SK-N-DZ (cell line): Measurements from ENCODE around the gene STT3B.

Experiments
- DNase-seq: peaks from one replicate; pipeline ENCODE4 v3.0.0-alpha.2; 2015; ENCODE audit warnings: low spot score

The STT3B gene

DNA sequence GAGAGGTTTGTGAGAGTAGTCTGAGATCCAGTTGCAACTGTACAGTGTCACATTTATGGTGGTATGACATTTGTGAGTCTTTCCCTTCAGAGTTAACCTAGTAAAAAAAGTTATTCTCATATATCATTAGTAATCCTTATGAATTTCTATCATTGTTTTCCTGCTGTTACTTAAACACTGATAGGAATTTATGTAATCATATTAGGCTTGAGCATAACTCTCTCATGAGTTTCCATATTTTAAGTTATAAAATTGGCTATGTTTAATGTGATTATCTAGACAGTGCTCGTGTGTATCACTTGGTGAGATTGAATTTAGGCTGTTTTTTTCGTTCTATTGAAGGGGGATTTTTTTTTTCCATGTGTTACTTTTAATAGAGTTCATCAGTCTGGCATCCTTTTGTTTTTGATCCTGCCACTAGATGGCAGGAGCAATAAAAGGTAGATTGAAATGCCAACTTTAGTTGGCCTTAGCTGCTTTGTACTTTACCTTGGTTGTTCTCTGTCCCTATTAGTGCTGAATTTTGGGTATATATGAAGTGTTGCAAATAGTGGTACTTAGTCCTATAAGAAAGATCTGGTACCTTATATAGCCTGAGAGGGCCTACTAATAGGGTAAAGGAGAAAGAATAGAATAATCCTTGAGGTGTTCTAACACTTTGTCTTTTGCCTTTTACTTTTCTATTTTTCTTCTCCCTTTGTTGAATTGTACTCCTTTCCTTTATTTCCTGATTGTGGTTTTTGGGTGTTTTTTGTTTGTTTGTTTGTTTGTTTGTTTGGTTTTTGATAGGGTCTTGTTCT lies 17.9 kb downstream of the STT3B start:
- peak; percentile 50 for DNase-seq

DNA sequence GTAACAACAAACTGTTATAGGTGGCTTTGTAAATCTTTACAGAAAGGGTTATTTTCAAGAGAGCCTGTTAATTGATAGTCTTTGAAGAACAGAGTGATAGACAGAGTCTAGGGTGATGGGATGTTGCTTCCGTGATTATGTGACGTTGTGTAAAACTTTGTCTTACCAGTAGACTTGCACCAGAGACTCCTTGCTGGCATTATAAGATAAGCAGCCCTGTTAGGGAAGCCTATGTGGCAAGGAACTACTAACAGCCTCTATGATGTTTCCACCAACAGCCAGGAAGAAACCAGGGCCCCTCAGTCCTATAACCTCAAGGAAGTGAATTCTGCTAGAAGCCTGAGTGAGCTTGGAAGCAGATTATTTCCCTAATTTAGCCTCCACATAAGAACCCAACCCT lies 18.9 kb downstream of the STT3B start:
- DNase-seq: no peak

DNA sequence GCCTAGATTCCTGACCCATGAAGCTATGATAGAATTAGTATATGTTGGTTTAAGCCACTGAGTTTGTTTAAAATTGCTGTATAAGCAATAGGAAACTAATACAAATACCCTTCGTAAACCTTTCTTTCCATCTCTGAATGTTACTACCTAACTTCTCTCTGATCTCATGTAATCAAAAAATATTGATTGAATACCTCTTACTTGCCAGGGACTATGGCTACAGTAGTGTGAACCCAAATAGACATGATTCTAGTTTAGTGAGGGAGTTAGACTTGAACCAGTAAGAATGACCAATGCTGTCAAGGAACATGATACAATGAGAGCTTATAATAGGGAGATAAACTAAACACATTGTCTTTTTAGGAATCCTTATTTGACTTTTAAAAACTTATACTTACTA lies 19.4 kb downstream of the STT3B start:
- no peak for DNase-seq

DNA sequence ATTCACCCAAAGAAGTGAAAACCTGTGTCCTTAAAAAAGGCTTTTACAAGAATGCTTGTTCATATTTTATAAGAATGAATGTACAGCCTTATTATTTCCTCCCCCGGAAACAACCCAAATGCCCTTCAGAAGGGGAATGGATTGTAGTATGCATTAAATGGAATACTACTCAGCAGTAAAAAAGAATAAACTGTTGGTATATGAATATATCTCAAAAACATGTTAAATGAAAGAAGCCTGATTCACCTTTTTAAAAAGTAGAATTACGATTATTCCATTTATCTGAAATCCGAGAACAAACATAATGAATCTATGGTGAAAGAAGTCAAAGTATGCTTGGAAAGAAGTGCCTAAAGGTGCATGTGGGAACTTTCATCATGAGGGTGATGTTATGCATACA lies 20.5 kb downstream of the STT3B start:
- no peak for DNase-seq

DNA sequence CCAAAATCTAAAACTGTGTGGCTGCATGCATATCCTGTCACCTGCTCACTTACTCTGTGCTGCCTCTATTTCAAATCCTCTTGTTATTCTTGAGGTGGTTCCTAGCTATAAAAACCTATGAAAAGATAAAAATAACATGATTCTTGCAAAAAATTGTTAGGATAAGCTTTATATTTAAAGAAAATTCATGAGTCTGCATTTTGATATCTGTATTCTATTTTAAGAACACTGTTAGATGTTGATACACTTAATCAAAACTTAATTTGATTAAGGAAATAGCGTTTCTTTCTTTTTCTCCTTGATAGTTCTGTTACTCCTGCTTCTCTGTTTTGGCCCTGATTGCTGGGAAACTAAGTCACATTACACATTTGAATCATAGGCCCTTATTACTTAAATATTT lies 22.5 kb downstream of the STT3B start:
- no peak for DNase-seq

DNA sequence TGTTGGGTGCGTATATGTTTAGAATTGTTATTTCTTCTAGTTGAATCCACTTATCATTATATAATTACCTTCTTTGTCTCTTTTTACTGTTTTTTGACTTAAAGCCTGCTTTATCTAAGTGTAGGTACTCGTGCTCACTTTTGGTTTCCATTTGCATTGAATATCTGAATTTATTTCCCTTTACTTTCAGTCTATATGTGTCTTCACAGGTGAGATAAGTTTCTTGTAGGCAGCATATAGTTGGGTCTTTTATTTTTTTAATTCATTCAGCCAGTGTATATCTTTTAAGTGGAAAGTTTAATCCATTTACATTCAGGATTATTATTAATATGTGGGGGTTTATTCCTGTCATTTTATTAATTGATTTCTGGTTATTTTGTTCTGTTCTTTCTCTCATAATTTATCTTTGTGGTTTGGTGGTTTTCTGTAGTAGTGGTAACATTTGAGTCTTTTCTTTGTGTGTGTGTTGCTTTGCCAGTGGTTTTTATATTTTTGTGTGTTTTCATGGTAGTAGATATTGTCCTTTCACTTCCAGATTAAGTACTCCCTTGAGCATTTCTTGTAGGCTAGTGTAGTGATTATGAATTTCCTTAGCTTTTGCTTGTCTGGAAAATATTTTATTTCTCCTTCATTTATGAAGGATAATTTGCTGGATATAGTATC lies 27.3 kb downstream of the STT3B start:
- no peak for DNase-seq

DNA sequence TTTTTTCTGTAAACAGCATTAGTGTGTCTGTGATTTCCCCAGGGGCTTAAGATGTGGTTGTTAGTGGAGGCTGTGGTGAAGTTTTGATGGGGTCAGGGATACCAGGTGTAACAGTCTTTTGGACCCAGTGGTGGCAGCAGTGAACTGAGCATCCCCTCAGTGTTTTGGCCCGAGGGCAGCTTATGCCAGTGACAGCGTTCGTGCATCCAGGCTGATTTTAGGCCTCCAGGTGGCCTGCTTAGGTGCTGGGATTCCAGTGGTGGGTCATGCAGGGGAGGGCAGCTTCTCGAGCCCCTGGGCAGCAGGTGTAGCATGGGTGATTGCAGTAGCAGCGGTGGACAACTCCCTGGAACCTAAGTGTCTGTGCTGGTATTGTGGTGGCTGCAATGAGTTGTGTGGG lies 29.2 kb downstream of the STT3B start:
- no peak for DNase-seq

DNA sequence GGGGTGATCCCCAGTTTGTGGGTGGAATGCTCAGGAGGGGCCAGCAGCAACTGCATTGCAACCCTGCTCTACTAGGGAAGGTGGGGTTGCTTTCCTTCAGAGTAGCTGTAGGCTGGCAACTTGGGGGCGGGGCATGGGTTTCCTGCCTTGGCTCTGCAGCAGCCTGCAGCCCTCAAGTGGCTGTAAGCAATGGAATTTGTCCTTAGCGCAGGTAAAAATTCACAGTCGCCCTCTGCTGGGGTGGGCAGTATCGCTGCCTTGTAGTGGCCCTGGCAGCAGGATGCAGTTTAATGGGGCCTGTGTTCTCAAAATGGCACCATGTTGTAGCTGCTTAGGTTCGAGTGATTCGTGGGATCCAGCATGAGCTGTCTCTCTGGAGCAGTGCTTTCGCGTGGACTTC lies 29.8 kb downstream of the STT3B start:
- no peak for DNase-seq

DNA sequence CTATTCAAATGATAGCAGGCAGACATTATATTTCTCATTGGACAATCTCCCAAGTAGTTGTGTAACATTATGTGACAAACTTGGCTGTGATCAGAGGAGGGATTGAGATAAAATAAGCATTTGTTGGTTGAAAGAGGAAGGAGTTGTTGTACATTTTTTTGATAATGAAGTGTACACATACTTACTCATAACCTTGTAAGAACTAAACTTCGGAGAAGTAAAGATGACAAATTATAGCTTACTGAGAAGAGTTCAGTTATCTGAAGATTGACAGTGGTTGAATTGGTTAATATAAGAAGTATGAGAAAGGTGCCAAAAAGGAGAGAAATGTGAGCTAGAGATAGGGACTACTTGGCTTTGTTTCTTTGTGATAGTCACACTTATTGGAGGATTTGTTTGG lies 32.6 kb downstream of the STT3B start:
- no peak for DNase-seq

DNA sequence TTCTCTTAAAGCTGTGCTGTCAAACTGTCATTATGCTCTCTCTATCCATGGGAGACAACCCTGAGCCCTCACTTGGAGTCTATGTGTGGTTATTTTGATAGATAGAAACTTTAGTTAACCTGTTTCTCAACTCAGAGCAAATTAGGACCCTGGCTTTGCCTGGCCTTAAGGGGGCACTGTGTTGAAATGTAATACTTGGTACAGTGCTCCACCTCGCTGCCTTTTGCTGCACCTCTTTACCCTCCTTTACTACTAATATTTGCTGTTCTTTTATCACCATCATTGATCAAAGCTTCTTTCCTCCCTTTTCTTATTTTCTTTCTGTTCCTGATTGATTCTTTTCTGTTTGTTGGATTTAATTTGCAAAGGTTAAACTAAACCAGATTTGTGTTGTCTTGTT lies 34.3 kb downstream of the STT3B start:
- DNase-seq: no peak

DNA sequence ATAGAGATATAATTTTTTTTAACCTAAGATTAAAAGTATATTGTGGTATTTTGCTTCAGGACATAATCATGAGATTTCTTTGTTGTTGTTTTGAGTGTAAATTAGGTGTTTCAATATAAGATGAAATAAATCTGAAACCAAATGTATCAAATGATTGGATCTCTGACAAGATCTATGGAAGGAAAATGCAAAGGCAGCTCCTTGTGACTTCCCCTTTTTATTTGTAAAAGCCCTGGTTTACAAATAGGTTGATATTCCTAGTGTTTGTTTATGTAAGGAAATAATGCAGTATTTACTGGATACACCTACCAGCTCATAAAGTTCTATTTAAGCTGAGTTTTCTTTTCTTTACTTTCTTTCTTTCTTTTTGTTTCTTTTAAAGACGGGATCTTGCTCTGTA lies 35.9 kb downstream of the STT3B start:
- DNase-seq: no peak

DNA sequence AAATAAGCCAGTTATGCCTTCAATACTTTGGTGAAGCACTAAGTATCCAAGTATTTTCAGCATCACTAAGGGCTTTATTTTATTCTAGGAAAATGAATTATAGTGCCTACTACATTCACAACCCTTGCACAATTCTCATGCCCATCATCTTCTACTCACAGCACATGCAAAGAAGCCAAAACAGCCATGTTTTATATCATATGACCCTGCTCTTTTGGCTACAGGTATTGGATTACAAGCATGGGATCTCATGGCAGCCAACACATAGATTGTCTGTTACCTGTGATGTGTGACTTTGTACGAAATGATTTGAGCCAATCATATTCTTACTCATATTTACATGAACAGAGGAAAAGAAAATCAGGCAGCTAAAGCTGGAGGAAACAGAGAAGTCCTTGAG lies 38.6 kb downstream of the STT3B start:
- DNase-seq: no peak

DNA sequence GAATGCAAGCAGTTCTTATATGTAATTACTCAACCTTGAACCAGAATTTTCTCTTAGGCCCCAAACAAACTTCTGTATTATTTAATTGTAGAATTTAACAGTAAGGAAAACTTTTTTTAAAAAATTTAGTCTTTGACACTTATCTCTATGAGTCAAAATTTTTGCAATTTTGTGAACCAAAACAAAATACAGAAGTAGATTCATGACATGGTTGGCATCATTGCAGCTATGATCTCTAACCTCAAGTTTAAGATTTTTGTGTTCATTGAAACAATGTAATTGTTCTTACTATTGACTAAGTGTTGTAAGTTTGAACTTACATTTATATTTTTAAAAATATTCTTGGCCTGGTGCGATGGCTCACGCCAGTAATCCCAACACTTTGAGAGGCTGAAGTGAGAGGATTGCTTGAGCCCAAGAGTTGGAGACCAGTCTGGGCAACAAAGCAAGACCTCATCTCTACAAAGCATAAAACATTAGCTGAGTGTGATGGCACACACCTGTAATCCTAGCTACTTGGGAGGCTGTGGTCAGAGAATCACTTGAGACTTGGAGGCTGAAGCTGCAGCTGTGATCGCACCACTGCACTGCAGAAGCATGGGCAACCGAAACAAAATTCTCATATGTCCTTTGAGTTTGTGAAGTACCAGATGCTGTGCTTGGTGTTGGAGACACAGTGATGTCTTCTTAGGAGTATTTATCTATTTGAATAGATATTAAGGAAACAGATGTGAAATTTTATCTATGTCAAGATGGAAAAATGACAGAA lies 39.7 kb downstream of the STT3B start:
- no peak for DNase-seq

DNA sequence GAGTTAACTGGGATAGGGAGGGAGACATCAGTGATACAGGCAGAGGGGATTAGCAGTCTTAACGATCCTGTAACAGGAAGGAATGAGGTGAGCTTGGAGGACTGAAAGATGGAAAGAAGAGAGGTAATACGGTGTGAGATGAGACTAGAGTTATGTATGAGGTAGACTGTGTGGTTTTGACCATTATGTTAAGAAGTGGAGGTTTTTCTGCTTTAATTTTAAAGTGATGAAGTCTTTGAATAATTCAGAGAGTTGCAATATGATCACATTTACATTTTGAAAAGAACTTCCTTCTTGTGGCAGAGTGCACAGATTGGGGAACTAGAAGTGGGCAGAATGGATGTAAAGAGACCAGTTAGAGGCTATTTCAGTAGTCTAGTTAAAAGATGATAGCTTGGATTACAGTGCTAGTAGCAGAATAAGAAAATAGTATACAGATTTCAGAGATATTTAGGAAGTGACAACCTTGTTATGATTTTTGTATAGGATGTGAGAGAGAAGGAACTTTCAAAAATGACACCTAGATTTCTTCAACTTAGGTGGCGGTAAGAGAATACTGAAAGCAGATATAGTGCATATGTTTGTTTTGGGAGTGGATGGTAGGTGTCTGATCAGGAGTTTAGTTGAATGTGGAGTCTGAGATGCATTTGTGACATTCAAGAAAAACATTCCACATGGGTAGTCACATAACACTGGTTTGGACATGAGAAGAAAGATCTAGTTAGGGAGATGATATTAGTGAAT lies 40.5 kb downstream of the STT3B start:
- DNase-seq: no peak

DNA sequence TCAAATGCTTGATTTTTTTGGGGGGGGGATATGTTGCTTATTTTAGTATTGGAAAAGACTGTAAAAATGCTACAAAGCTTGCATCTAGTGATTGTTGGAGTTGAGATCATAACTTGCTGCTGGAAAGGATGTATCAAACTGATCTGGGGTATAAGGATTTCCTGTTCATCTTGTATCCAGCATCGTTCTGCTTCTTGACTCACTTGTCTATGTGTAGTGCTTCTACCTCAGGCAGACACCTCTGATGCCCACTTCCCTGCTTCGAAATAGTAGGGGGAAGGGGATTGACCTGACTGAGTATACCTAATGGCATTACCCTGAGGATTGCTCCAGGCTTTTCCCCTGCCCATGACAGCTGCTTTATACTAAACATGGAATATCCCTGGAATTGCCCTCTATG lies 42.7 kb downstream of the STT3B start:
- no peak for DNase-seq

DNA sequence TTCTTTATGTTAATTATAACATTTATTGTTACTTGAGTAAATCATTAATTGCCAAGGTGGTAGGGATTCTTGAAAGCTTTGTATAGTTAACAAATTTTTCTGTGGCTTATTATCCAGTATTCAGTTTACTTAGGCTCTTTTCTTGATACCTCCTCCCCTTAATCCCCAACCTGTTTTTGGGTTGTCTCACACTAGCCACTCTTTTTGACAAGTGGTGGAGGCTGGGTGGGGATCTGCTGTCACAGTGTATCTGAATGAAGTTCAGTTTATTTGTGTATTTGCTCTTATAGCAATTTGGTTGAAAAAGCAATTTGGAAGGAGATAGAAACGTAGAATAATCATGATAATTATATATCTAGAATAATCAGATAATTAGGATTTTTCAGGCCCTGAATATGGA lies 43.8 kb downstream of the STT3B start:
- DNase-seq: no peak

DNA sequence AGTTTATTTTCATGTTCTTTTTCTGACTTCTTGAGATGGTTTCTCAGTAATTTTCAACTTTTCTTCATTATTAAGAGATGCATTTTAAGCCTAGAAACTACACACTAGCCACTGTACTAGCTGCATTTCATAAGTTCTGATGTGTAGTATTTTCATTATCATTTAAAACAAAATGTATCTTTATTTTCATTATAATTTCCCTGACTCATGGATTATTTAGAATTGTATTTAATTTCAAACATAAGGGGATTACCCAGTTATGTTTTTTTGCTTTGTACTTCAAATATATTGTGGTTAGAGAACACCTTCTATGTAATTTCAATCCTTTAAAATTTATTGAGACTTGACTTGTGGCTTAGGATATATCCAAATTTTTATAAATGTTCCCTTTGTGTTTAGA lies 44.5 kb downstream of the STT3B start:
- DNase-seq: no peak

DNA sequence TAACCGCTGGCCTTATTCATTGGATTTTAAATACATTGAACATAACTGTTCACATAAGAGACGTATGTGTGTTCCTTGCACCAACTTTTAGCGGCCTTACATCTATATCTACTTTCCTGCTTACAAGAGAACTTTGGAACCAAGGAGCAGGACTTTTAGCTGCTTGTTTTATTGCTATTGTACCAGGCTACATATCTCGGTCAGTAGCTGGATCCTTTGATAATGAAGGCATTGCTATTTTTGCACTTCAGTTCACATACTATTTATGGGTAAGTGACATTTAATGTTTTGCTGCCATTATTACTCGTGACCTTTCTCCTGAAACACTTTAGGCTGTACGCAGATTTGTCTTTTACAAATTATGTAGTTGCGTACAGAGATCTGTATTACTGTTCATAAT lies 47.1 kb downstream of the STT3B start:
- DNase-seq: no peak

DNA sequence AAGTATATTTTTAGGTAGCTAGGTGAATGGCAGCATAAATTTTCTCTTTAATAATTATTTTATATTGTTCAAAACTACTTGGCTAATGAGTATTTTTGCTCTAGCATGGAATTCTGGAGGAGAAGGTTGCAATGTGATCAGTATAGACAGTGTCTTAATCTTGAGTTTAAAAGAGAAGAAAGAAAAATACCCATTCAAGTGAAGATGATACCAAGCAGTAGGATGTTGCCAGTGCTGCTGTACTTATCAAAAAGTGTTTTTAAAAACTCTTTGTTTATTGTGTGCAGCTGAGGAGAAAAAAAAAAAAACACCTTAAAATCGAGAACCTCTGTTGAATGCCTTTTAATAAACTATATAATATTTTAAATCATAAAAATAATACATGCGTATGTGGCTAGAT lies 47.9 kb downstream of the STT3B start:
- no peak for DNase-seq

DNA sequence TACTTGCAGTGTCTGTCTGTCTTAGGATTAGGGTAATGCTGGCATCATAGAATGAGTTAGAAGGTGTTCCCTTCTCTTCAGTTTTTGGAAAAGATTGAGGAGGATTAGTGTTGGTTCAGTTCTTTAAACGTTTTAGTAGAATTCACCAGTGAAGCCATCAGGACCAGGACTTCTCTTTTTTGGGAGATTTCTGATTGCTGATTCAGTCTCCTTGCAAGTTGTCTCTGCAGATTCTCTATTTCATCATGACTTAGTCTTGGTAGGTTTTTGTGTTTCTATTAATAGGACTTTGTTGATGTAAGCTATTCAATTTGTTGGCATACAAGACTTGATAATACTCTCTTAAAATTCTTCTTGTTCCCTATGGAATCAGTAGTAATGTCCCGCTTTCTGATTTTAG lies 48.9 kb downstream of the STT3B start:
- DNase-seq: no peak

DNA sequence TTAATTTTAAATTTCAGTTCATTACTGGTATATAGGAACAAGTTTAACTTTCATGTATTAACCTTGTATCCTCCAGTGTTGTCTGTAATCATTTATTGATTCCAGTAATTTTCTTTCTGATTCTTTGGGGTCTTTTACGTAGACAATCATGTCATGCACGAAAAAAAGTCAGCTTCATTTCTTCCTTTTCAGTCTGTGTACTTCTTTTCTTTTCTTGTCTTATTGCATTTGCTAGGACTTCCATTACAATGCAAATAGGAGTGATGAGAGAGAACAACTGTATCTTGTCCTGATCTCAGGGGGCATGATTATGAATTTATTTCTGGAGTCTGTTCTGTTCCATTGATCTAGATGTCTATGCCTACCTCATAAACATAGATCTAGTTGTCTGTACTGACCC lies 56.5 kb downstream of the STT3B start:
- no peak for DNase-seq

DNA sequence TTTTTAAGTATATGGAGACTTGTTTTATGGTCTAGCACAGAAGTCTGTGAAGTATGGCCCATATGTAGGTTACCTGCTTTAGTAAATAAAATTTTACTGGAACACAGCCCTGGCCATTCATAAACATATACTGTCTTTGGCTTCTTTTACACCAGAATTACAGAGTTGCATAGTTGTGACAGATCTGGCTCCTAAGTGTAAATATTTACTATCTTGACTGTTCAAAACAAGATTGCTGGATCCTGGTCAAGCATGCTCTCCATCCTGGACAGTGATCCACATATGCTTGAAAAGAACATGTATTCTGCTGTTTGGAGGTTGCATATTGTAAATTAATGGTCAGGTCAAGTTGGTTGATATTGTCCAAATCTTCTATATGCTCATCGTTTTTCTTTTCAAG lies 57.9 kb downstream of the STT3B start:
- no peak for DNase-seq
